PC-9 (cell line): ENCODE measurements around the gene LIX1L.

Experiments
- CTCF ChIP-seq: fragments of 200-600 bp; sonication (generic); conservative IDR thresholded peaks from 2 replicates; pipeline ENCODE4 v1.6.1; 2017; ENCODE audit warnings: mixed run types, antibody characterized with exemption, mild to moderate bottlenecking, moderate library complexity
- EZH2 ChIP-seq: fragments of 200-600 bp; sonication (generic); IDR thresholded peaks from 2 replicates; pipeline ENCODE4 v1.8.0; 2017; ENCODE audit warnings: antibody characterized with exemption, low read depth

GRCh38 chr1:145912128-145912641 lies 45.6 kb downstream of the LIX1L start:
- TF ChIP-seq EZH2 = no peak
- TF ChIP-seq CTCF = no peak
